Measurements from ENCODE around the gene MN1. TPM values are rescaled to one million over a fixed set of nuclear protein-coding genes. Genes with fewer than 3 reads are reported as not detected.

Gene MN1
- total RNA-seq (2022; extraction: Qiagen RNA extraction): 2.3 to 4.1 TPM (median 2.9 TPM) in 5 replicates

DNA sequence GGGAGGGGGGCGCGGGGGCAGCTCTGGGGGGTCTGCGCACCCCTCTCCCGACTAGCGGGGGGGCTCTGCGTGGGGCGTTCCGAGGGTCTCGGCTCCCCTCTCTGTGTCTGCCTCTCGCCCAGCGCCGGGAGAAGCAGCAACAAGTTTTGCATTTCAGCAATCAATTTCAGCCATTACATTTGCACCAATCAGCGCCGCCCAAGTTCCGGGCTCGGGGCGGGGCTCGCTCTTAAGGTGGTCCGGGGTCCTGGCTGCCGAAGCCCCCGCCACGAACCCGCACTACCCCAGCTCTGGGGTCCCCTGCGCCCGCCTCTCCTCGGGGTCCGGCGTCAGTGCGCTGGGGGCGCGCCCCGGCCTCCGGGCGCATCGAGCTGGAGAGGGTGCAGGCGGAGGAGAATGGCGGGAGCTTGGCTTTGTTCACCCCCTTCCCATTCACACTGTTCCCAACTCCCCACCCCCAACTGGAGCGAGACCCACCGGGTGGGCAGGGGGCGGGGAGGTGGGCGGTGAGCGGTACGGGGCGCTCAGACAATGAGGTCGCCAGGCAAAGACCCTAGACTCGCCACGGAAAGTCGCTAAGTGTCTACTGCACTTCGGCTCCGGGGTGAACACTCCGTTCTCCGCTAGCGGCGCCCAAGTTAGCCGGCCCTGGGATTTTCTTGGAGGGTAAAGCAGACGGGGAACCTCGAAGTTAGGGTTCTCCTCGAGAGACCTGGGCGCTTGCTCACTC is at the start of gene MN1:
Gene MN1, minus strand, starts transcription at position 141 of the 730 bp plus-strand sequence. CDS start 1,213 bp downstream, outside the sequence.

Other genes with a start within 250 kb of the MN1 start
- 42.5 to 61.2 TPM (median 44.2 TPM) in 5 replicates for gene PITPNB, start 117.5 kb upstream of the MN1 start, total RNA-seq (2022; extraction: Qiagen RNA extraction)